ENCODE results near the gene SRRM1. TPM values are rescaled to one million over a fixed set of nuclear protein-coding genes. Genes with fewer than 3 reads are reported as not detected.

The SRRM1 gene
- total RNA-seq, 1 experiment from 2014 or later = 31.7 TPM

DNA sequence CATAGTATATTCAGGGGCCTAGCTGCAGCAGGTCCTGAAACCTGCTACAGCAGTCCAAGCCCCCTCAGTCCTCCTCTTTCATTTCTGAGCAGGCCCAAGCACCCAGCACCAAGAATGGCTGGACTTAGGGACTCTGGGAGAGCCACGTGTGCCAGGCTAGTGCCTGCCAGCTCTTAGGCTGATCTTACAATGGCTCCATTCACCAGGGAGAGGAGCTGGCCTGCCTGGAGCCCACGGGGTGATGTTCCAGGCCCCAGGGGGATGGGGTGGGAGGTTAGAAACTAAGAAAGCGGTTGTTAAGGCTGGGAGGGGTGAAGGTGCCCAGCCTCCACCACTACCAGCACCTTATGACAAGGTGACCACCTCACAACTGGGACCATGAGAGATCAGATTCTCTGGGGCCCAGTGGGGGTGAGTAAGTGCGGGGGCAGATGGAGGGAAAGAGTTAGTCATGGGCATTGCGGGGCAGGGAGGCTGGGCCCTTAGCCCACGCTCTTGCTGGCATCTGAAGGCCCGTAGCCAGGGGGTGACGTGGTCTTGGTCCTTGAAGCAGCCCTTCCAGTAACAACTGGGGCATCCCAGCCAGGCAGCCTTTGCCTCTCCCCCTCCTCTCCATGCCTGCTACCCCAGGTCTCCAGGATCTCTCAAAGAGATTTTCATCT, 71.9 kb downstream of the SRRM1 start:
- DNase-seq (ENCODE audit: low read depth) = peak; percentile 74

DNA sequence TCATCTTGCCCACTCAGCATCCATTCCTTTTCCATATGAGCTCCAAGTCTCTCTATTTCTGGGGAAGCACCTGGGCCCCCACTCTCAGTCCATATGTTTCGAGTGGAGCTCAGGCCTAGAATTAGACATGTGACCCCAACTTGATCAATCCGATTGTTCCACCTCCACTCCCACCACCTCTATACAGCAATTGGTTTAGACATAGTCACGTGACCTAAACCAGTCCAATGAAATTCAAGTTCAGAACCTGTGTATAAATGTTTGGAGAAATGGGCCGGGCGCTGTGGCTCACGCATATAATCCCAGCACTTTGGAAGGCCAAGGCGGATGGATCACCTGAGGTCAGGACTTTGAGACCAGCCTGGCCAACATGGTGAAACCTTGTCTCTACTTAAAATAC, 72.6 kb downstream of the SRRM1 start:
- DNase-seq (ENCODE audit: low read depth) = no peak

DNA sequence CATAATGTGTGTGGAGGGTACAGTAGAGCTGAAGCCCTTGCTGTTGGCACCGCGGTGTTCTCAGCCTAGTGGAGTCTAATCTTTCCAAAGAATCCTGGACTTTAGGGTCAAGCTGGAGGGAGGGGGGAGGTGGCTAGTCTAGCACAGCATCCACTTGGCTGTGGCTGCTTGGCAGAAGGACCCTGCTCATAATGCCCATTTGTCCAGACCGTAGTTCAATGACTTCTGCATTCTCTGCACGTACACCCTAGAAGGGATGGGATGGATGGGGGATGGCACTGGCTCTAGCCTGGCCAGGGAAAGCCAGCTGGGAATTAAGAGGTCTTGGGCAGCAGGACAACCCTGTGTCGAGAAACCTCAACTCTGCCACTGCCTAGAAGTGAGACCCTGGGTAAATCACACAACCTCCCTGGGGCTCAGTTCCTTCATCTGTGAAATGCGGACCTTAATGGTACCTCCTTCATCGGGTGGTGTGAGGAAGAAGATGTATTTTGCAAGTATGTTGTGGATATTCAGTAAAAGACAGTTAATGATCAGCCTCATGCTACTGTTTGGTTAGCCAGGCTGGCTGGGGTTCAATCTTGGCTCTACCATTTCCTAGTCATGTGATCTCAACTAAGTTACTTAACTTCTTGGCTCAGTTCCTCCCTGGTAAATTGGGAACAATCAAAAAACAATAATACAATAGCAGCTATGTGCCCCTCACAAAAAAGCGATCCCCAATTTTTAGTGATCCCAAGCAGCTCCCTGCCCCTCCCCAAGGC, 75.0 kb downstream of the SRRM1 start:
- DNase-seq (ENCODE audit: low read depth) = no peak

DNA sequence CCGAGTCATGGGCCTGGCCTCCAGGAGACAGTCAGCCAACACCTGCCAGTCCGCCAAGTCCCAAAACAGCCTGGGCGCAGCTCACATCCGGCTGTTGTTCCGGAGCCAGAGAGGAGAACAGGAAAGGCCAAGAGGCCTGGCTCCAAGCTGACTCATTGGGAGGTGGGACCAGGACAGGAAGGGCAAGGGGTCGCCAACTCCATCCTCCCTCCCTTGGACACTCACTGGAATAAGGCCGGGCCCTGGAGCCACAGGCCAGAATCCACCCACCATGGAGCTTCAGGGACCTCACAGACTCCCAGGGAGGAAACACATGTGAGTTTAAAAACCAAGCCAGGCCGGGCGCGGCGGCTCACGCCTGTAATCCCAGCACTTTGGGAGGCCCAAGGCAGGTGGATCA, 77.0 kb downstream of the SRRM1 start:
- DNase-seq (ENCODE audit: low read depth) = peak; percentile 95

DNA sequence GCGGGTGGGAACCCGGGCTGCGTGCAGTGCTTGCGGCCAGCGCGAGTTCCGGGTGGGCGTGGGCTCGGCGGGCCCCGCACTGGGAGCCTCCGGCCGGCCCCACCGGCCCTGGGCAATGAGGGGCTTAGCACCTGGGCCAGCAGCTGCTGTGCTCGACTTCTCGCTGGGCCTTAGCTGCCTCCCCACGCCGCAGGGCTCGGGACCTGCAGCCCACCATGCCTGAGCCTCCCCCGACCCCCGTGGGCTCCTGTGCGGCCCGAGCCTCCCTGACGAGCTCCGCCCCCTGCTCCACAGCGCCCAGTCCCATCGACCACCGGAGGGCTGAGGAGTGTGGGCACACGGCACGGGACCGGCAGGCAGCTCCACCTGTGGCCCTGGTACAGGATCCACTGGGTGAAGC, 78.4 kb downstream of the SRRM1 start:
- no peak for DNase-seq (ENCODE audit: low read depth)

DNA sequence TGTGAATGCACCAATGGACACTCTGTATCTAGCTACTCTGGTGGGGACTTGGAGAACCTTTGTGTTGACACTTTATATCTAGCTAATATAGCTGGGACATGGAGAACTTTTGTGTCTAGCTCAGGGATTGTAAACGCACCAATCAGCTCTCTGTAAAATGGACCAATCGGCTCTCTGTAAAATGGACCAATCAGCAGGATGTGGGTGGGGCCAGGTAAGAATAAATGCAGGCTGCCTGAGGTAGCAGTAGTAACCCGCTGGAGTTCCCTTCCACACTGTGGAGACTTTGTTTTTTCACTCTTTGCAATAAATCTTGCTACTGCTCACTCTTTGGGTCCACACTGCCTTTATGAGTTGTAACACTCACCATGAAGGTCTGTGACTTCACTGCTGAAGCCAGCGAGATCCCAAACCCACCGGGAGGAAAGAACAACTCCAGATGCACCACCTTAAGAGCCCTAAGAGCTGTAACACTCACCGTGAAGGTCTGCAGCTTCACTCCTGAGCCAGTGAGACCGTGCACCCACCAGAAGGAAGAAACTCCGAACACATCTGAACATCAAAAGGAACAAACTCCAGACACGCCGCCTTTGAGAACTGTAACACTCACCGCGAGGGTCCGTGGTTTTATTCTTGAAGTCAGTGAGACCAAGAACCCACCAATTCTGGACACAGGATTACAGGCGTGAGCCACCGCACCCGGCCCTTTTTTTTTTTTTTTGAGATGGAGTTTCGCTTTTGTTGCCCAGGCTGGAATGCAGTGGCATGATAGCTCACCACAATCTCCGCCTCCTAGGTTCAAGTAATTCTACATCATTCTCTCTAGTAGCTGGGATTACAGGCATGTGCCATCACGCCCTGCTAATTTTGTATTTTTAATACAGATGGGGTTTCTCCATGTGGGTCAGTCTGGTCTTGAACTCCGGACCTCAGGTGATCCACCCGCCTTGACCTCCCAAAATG, 79.3 kb downstream of the SRRM1 start:
- peak; percentile 49 for DNase-seq (ENCODE audit: low read depth)

Small RNA genes lying within 50 kb of the gene (small RNA-seq; reads per million reads assigned to genes)
- not detected for gene RF00019

Other genes starting within 250 kb of the SRRM1 start
- 8.6 and 9.0 TPM in 2 replicates for gene STPG1, start 229.5 kb upstream of the SRRM1 start, total RNA-seq (2014; rRNA removed; shearing (Covaris generic))
- gene NIPAL3, start 227.5 kb upstream of the SRRM1 start, total RNA-seq (2014; rRNA removed; shearing (Covaris generic)) = 27.8 and 28.7 TPM in 2 replicates
- 6.5 and 8.8 TPM in 2 replicates for gene RCAN3, start 140.5 kb upstream of the SRRM1 start, total RNA-seq (2014; rRNA removed; shearing (Covaris generic))
- not detected in 2 replicates for gene NCMAP, start 87.2 kb upstream of the SRRM1 start, total RNA-seq (2014; rRNA removed; shearing (Covaris generic))
- 108 and 122 TPM in 2 replicates for gene CLIC4, start 102.1 kb downstream of the SRRM1 start, total RNA-seq (2014; rRNA removed; shearing (Covaris generic))

All from HT1080 (cell line).